WI38 (cell line): ENCODE measurements around the gene HIBCH.

Experiments
- H3K4me3 ChIP-seq: 2 replicates; pipeline ENCODE4 v1.5.1; 2011; ENCODE audit warnings: low read depth, mild to moderate bottlenecking, control low read depth, low read length
- CTCF ChIP-seq: IDR thresholded peaks from 2 replicates; pipeline ENCODE4 v1.5.1; 2012; ENCODE audit warnings: low read depth, mild to moderate bottlenecking, control low read depth, low read length

The HIBCH gene

GRCh38 chr2:190210471-190210870 lies 109.2 kb downstream of the HIBCH start:
- H3K4me3 ChIP-seq, result no peak overlapping the region
- TF ChIP-seq CTCF, result no peak

- H3K4me3 ChIP-seq, result no peak overlapping the region
- no peak for TF ChIP-seq CTCF
These were observed 110.1 kb downstream of the HIBCH start for GRCh38 chr2:190209559-190209958.

- no peak overlapping the region for H3K4me3 ChIP-seq
- no peak for TF ChIP-seq CTCF
These were observed 111.7 kb downstream of the HIBCH start for GRCh38 chr2:190207930-190208329.

- H3K4me3 ChIP-seq, result no peak overlapping the region
- no peak for TF ChIP-seq CTCF
These were observed 114.0 kb downstream of the HIBCH start for GRCh38 chr2:190205657-190206056.

GRCh38 chr2:190202604-190203003 lies 117.0 kb downstream of the HIBCH start:
- TF ChIP-seq CTCF, result no peak
- no peak overlapping the region for H3K4me3 ChIP-seq

GRCh38 chr2:190202018-190202417 lies 117.6 kb downstream of the HIBCH start:
- TF ChIP-seq CTCF, result no peak
- no peak overlapping the region for H3K4me3 ChIP-seq

GRCh38 chr2:190200603-190201002 lies 119.0 kb downstream of the HIBCH start:
- H3K4me3 ChIP-seq, result no peak overlapping the region
- no peak for TF ChIP-seq CTCF
